Right kidney (tissue), 1 donor: ENCODE measurements around the gene TFCP2L1.

ENCODE experiments used
- DNase-seq: peaks from one replicate; pipeline ENCODE4 v3.0.0-alpha.2; 2016

Gene TFCP2L1

DNA sequence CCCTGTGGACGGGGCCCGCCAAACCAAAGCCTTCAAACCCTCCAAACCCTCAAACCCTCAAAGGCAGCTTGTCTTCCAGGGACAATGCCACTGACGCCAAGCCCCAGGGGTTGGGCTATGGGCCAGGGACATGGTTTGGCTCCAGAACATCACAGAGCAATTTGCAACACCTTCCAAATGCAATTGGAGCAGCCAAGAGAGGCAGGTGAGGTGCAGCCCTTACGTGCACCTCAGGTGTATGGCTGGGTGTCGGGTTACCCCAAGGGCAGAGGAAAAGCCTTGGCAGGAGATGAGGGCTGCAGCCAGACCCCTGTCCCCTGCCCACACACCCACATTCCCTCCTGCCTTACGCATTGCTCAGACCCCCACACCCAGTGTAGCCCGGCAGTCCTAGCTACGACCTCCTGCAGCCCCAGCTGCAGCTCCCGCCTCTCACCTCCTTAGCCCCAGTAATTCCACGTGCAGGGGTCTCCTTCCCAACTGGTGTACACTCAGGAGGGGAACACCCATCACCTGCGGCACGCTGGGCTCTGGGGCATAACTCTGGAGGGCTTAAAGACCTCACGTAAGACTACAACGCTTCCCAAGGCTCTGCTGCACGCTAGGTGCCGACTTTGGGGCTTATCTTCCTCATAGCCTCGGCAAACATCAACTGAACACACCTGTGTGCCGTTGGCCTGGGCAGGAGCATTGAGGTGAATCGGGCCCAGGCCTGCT lies 88.7 kb downstream of the TFCP2L1 start:
- DNase-seq = no peak

DNA sequence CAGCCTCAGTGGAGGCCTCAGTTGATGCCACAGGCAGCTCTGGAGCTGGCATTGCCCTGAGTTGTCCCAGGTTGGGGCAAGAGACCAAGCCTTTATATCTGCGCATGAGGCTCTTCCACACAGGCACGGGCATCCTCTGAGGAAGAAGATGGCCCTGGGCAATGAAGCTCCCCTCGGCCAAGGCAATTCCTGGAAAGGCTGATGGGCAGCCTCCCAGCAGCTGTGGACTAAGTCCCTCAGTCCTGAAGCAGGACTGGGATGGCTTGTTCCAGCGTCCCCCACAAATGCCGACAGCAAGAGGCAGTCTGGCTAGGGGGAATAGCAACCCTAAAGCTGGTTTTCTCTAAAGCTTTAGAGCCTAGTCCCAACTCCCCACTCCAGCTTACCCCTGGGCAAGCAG lies 90.0 kb downstream of the TFCP2L1 start:
- no peak for DNase-seq

DNA sequence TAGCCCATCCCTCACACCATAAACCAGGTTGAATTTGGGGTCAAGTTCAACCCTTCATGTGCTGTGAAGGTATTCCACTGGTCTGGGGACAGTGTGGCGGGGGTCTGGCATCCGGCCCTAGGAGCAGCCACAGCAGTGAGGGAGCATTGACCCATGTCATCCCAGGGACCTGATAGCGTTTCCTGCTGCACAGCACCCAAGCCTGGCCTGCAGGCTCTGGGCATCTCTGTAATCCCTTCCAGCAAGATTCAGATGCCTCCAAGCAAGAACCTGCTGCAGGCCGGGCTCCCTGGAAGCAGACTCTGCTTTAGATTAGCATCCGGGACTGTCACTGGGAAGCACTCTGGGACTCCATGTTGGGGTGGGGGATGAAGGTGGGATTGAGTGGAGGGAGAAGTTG lies 90.4 kb downstream of the TFCP2L1 start:
- no peak for DNase-seq

DNA sequence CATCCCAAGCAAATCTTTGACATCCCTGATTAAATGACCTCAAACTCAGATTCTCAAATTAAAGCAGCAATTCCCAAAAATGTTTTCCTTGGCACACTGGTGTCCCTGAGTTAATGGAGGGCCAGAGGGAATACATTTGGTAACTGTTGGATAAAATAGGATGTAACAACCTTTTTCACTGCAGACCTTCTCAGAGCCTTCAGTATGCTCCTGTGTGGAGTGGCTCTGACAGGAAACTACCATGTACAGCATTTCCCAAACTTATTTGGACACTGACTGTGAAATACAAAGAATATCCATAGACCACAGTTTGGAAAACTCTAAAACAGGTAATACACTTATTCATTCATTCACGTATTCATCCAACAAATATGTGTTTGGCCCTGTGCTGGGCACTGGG lies 91.8 kb downstream of the TFCP2L1 start:
- no peak for DNase-seq

GRCh38 chr2:121192576-121192975 lies 92.4 kb downstream of the TFCP2L1 start:
- DNase-seq = no peak

DNA sequence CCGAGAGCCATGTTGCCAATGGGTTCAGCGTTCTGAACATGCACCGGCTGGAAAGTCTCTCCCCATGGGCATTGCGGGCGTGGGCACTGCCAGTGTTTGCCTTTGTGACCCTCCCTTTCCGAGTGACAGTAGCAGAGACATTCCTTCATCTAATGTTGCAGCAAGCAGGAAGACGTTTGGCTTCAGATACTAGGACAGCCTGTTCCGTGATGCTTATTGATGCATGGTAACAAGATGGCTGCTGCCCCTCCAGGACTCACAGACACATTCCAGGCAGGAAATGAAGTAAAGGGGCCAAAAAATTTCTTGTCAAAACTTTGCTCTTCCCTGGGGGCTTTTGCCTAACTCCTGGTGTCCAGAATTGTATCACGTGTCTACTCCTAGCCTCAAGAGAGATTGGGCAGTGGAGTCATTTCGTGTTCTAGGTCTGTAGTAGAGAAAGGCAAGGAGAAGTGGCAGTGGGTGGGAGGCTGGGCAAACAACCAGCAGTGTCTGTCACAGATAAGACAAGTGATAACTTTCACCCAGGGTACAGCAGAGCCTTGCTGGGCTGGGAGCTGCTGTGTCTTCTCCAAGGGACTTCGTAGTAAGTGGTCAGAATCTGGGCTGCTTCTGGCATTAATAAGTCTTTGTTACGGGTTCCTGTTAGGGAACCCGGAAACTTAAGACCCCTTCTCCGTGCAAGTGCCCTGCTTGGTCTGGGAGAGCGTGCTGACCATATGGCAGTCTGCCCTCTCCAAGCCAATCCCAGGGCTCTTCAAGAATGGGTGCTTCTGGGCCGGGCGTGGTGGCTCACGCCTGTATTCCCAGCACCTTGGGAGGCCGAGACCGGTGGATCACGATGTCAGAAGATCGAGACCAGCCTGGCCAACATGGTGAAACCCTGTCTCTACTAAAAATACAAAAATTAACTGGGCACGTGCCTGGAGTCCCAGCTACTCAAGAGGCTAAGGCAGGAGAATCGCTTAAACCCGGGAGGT lies 93.5 kb downstream of the TFCP2L1 start:
- DNase-seq = no peak

DNA sequence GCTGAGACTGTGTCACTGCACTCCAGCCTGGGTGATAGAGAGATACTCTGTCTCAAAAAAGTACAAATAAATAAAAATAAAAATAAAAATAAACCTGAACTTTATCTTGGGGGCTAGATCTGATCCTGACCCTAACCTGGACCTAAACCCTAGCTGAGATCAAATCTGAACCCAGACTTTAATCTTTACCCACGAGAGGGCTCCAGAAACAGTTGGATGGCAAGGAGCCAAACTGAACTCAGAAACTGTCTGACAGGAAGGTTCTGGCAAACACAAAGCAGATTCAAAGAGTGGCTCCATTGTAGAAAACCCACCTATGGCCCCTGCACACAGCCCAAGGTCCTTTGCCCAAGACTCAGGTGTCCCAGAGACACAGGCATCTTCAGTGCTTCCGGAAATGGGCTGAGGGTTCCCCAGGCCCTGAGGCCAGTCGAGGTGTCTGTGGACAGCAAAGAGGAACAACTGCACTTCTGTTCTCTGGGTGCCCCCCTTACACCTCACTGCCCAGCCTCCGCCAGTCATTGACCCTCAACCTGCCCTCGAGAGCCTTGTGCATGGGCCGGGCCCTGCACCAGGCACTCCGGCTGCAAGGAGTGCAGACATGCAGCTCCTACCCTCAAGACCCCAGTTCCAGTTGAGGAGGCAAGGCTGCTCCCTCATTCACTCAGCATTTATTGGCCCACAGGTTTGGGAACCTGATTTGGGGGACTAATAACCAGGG lies 95.2 kb downstream of the TFCP2L1 start:
- DNase-seq = no peak

GRCh38 chr2:121189011-121189410 lies 96.0 kb downstream of the TFCP2L1 start:
- no peak for DNase-seq

GRCh38 chr2:121187982-121188411 lies 97.0 kb downstream of the TFCP2L1 start:
- DNase-seq = no peak

DNA sequence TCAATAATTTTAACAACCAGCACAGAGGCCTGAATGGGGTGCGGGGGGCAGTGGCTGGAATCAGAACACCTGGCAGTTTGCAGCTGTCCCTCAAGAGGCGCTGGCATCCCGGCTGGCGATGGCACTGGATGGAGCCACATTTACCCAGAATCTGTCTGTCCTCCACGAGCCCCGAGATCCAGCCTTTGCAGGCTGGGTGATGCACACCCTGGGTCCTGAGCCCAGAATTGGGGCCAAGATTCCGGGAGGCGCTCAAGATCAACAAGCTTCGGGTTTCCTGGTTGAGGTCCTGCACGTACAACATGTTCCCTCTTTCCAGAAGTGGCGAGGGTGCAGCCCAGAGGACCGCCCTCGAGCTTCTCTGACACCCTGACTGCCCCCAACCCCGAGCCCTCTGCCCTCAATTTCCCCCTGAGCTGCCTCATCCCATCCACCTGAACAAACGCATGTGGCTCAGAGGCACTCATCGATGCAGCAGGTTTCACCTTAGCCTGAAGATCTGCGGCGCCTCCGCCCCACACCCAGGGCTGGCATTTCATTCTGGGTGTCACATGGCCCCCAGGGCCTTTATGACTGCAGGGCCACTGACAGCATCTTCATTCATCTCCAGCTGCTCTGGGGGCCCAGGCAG lies 97.5 kb downstream of the TFCP2L1 start:
- DNase-seq = no peak

DNA sequence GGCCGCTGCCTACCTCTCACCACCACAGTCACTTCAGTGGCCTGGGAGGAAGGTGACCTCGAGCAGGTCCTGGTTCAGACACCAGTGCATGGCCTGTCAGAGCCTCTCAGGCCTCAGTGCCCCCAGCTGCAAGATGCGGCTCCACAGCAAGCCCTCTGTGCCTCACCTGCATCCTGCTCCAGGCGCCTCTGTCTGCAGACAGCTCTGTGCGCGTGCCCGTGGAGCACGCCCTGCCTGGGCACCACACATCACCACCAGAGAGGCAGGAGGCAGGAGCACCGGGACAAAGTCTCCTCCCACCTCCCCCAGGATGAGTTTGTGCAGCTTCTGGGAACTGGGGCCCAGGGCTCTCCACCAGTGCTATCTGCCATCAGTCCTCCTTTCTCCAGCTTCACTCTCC lies 98.7 kb downstream of the TFCP2L1 start:
- no peak for DNase-seq

- no peak for DNase-seq
These were observed 99.4 kb downstream of the TFCP2L1 start for GRCh38 chr2:121185571-121186074.

GRCh38 chr2:121185111-121185510 lies 99.9 kb downstream of the TFCP2L1 start:
- DNase-seq = no peak

DNA sequence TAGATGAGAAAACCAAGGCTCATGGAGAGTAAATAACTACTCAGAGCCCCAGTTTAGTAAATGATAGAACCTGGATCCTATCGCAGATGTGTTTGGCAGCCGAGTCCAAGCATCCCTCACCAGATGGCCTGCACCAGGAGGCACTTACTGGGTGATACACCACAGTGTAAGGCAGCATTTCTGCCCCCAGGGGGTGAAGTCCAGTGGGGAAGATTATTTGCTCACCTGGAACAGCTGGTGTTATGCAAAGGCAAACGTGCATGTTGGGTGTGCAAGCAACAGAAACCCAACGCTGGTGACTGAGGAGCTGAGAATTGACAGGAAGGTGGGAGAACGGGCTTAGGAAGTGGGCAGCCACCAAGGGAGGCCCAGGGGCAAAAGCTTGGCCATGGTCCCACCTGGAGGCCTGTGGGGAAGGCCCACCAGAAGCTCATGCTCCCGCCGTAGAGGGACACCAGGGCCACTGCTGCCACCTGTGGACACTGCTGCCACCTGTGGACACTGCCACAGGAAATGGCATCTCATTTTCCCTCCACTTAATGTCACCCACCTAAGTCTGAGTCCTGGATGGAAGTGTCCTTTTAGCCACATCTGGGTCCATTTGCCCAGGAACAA lies 100.6 kb downstream of the TFCP2L1 start:
- DNase-seq = no peak

DNA sequence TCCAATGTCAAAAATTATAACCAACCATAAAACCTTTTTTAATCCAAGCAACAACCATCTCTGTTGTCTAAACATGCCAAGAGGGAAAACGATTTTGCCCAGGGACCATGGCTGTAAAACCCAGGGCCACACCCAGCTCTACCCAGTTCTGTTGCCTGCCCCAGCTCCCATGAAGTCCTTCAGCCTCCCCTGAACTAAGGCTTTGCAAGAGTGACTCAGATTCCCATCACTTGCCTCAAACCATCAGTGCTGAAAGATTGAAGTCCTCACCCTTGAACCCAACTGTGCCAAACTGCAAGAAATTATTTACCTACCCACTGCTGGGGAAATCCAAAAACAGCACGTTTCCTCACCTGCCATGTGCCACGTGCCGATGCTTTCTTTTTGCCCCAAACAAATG lies 102.5 kb downstream of the TFCP2L1 start:
- DNase-seq = no peak

DNA sequence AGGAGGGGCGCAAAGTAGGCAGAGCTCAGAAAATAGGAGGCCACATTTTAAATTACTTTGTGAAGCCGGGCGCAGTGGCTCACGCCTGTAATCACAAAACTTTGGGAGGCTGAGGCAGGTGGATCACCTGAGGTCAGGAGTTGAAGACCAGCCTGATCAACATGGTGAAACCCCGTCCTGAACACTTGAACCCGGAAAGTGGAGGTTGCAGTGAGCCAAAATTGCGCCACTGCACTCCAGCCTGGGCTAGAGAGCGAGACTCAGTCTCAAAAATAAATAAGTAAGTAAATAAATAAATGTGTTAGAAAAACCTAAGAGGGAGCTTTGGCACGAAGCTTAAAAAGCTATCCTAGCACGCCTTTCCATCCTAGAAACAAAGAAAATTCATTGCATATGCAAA lies 105.5 kb downstream of the TFCP2L1 start:
- no peak for DNase-seq

- DNase-seq = no peak
These were observed 106.3 kb downstream of the TFCP2L1 start for GRCh38 chr2:121178730-121179129.

- no peak for DNase-seq
These were observed 107.1 kb downstream of the TFCP2L1 start for GRCh38 chr2:121177896-121178295.

DNA sequence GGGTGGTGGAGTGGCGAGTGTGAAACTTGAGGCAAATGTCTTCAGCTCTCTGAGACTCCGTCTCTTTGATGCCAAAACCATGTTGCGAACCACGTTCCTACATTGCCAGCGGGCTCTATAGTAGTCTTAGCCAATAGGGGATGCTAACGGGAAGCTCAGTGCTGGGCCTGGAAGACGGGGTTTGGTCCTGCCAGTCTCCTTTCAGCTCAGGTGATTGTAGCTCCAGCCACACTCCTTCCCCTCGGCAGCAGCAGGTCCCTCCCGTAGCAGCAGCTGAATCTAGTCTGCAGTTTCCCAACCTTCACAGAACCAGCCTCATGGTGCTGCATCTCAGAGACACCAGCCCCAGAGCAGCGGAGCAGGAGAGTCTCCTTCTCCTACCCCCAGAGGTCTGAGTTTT lies 109.7 kb downstream of the TFCP2L1 start:
- no peak for DNase-seq

GRCh38 chr2:121173806-121174205 lies 111.2 kb downstream of the TFCP2L1 start:
- DNase-seq = no peak

GRCh38 chr2:121173112-121173511 lies 111.9 kb downstream of the TFCP2L1 start:
- DNase-seq = no peak

- no peak for DNase-seq
These were observed 112.5 kb downstream of the TFCP2L1 start for GRCh38 chr2:121172456-121172855.
